GM21737 (cell line): ENCODE measurements around the gene DTNBP1.

ENCODE experiments used
- ATAC-seq: cut with Tn5 transposase; IDR thresholded peaks from one replicate; pipeline ENCODE4 v1.9.1; 2021; ENCODE audit warnings: mild to moderate bottlenecking, moderate library complexity; ENCODE audit not compliant: unreplicated experiment

DTNBP1 gene

GRCh38 chr6:15594512-15595259 is 68.1 kb downstream of the DTNBP1 start:
- ATAC-seq, result no peak

DNA sequence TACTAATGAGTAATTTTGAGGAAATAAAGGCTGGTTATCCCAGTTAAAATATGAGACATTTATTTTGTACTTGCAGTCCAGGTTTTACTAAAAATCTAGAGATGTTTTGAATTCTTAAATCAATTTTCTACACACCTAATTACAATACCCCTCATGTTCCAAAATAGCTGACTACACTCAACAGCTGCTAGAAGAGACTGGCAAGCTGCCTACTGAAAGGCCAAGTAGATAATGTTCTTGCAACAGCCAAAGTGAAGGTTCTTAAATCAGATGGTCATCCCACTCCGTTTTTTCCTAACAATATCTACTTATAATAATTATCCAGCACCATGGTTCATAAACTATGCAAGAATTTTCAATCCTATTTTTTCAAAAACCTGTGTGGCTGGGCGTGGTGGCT is 69.0 kb downstream of the DTNBP1 start:
- no peak for ATAC-seq

DNA sequence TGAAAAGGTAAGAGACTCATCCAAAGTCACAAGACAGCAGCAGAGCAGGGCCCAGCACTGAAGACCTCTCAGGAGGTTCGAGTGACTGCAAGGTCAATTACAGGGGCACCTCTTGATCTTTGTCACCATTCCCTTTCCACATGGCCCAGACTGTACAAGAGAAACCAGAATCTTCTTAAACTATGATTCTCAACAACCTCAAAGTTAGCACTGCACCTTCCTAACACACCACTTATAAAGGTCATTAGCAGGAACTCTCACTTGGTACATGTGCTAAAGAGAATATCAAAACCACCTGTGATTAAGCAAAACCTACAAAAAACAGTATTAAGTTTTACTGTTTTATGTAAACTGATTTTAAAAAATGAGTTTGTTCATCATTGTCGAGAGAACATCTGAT is 70.2 kb downstream of the DTNBP1 start:
- ATAC-seq, result no peak

DNA sequence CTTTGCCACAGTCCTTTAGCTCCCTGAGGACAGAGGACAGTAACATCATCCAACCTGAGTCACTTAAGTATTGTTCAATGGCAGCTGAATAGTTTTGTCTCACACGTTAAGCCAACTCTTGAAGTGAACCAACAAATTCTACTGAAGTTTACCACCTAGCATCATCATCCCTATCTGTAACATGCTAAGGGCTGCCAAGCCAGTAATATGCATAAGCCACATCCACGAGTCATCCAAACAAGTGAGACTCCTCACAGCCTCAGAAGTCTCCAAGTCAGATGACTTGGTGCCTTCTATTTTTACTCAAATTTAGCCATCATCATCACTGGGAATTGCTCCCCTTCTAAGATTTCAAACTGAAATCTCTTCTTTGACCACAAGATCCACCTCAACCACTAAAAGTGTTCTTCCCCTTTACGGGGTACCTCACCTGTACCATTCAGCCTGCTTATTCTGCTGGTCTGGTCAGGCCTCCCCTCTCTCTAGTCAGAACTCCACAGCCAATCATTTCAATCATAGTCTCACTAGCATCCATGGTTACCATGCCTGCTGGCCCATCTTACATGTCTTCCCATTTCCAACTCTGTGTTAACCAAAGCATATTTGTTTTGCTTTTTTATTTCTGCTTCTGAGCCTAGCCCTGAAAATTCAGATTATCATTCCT is 73.7 kb downstream of the DTNBP1 start:
- no peak for ATAC-seq

- ATAC-seq, result no peak
Measured at GRCh38 chr6:15586503-15586902, 76.3 kb downstream of the DTNBP1 start.

- ATAC-seq, result no peak
Measured at GRCh38 chr6:15585760-15586214, 77.0 kb downstream of the DTNBP1 start.

DNA sequence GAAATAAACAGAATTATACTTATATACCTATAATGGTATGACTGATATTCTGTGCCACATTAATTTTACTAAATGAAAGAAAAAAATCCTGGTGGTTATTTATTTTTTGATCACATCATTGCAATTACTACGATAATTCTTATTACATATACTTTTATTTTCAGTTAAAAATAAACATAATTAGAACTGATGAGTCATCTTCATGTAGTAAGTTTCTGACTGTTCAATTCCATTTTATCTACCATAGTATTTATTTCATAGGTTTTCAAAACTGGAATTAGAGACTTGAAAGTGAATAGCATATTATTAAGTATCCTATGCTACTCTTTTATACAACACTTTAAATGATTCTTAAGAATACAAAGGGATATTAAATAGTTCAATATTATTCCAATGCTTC is 80.3 kb downstream of the DTNBP1 start:
- ATAC-seq, result no peak

DNA sequence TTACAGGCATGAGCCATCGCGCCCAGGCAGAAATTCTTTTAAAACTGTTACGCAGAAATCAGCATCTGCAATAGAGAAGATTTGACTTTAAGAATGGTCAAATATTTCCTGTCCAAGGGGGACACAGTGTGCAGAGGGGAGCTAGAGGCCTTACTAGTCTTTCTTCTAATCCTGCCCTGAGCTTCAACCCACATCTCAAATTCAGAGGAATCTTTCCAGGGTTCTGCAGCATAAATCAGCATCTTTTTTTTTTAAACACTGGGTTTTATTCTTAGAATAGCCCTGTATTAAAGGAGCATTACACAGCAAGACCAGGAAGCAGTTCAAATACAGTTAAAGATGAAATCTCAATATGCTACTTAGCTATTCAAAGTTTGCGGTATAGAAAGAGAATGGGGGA is 81.1 kb downstream of the DTNBP1 start:
- no peak for ATAC-seq

DNA sequence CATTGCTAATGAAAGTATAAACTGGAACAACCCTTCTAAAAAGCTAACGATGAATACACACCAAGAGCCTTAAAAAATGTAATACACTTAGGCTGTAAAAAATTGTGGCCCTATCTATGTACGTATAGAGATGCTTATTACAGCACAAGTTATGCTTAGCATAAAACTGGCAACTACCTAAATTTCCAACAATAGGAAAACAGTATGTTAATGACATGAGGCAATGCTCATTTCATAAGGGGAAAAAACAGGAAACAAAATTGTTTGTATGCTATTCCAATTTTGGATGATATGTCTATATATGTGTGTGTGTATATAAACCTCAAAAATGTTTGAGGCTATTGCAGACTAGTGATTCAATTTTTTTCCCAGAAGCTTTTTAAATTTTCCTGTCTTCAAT is 82.5 kb downstream of the DTNBP1 start:
- no peak for ATAC-seq

- ATAC-seq, result no peak
Measured at GRCh38 chr6:15578716-15579391, 84.0 kb downstream of the DTNBP1 start.

DNA sequence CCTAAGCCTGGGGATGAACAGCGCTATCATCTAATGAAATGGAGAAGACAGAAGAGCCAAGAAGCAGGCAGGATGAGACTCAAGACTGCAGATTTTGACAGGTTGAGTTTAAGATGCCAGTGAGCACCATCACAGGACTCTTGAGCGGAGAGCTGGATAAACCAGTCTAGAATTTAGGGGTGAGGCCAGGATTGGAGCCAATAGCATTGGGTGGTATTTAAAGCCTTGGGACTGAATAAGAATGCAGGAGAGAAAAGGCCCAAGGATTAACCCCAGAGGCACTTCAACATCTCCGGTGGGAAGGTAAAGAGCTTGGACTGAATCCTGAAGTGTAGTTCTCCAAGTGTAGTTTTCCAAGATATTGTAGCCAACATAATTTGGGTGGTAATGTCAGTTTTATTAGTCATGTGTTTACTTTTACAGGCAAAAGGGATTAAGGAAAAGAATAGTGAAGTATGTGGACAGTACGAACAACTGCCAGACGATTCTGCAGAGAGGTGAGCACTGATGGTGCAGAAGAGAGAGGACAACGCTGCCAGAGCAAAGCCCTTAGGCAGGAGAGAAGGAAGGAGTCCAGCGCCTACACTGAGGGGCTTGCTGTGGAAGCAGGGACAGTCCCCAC is 85.2 kb downstream of the DTNBP1 start:
- no peak for ATAC-seq

- ATAC-seq, result no peak
Measured at GRCh38 chr6:15577106-15577505, 85.7 kb downstream of the DTNBP1 start.

DNA sequence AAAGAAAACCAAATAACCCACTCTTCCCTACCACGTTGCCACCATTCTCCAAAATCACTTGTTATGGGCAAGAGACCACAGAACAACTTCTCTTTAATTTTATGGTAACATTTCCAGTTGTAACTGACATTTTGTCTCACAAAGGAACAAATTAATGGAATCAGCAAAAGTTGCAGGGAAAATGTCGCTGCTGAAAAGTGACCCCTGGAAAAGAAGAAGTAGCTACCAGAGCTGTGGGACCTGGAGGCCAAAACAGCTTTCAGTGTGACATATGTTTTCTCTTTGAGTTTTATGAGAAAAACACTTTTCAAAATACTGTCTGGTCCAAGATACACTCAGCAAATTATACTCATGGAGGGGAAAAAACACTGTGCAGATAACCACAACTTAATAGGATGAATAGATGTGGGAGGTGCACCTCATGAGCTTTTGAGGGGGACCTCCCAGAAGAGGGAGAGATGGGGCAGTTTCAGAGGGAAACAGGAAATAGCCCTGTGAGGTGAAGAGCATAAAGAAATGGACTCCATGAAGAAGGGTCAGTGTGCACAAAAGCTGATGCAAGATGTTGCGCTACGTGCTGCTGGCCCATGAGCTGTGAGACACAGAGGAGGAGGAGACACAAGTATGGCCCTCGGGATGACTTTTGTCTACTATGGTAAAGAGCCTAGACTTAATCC is 87.3 kb downstream of the DTNBP1 start:
- no peak for ATAC-seq

- no peak for ATAC-seq
Measured at GRCh38 chr6:15574486-15574885, 88.3 kb downstream of the DTNBP1 start.

- no peak for ATAC-seq
Measured at GRCh38 chr6:15574023-15574422, 88.8 kb downstream of the DTNBP1 start.

DNA sequence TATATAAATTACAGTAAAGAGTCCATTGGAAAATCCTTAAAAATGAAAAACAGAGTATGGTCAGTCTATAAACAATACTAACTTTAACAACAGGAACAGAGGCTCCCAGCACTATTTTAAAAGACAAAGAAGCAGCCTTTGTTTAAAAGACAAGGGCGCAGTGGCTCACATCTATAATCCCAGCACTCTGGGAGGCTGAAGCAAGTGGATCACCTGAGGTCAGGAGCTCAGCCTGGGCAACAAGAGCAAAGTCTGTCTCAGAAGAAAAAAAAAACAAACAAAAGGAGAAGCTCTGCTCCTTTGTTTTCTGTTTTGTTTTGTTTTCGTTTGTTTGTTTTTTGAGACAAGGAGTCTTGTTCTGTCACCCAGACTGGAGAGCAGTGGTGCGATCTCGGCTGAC is 89.4 kb downstream of the DTNBP1 start:
- ATAC-seq, result no peak

GRCh38 chr6:15572296-15573016 is 90.4 kb downstream of the DTNBP1 start:
- ATAC-seq, result no peak

DNA sequence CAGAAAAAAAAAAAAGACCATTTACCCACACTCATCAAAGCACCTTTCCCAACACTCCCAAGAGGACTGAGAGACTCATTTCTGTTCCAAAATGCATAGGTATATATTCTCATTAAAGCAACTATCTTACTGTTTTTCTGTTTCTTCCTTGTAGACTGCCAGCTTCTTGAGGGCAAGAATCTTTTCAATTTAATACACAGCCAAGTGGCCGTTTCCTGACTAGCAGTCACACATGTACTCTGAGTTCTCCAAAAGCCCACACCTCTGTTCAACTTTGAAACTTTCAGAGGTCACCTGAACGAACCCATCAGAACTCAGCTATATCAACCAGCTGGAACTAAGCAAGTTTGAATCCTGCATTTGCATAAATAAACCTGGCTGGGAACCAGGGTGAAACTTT is 92.7 kb downstream of the DTNBP1 start:
- ATAC-seq, result no peak

- ATAC-seq, result no peak
Measured at GRCh38 chr6:15569035-15569995, 93.5 kb downstream of the DTNBP1 start.
